Peyer's patch (tissue), 4 donors: ENCODE data around the gene CCDC167.

ENCODE experiments used
- POLR2A ChIP-seq, 2 donors: fragments of 450-650 bp; IDR thresholded peaks; one replicate each; pipeline ENCODE4 v1.5.1; 2017; ENCODE audit warnings: antibody characterized with exemption in 2 of 2, mild to moderate bottlenecking in 2 of 2, moderate library complexity in 2 of 2
- TF ChIP-seq, protein P1 (sequence below), 6 experiments: fragments of 450-650 bp in 4 of 6; fragments of 200-600 bp in 2 of 6; sonication (generic) in 1 of 6; IDR thresholded peaks; one replicate each; pipeline ENCODE4 v1.5.1; 2017 to 2019; ENCODE audit warnings: antibody characterized with exemption in 6 of 6, mild to moderate bottlenecking in 3 of 6, moderate library complexity in 1 of 6

DNA sequence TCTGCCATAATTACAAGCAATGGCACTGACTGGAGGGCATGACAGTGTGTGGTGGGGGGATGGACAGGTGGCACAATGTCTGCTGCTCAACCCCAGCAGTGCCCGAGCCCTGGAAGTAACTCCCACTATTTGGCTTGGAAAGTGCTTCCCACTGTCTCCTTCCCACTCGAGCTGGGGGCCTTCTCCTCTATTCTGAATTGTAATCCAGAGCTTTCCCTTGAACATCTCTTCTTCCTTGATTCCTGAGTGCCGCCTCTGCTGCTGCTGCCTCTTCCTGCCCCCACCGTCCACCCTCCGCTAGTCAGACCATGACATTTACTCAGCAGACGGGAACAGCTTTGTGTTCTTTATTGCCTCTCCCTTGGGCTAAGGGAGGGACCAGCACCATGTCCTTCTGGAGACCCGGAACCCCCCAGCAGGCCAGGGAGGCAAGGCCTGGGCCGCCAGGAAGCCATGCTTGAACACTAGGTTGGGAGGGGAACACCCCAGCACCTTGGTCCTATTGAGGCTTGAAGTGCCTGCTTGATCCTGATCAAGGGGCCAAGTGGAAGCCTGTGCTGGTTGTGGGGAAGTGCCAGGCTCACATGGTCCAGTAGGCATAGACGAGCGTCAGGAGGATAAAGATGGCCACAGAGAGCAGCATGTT lies 17.0 kb downstream of the CCDC167 start:
- TF ChIP-seq, protein P1, sequence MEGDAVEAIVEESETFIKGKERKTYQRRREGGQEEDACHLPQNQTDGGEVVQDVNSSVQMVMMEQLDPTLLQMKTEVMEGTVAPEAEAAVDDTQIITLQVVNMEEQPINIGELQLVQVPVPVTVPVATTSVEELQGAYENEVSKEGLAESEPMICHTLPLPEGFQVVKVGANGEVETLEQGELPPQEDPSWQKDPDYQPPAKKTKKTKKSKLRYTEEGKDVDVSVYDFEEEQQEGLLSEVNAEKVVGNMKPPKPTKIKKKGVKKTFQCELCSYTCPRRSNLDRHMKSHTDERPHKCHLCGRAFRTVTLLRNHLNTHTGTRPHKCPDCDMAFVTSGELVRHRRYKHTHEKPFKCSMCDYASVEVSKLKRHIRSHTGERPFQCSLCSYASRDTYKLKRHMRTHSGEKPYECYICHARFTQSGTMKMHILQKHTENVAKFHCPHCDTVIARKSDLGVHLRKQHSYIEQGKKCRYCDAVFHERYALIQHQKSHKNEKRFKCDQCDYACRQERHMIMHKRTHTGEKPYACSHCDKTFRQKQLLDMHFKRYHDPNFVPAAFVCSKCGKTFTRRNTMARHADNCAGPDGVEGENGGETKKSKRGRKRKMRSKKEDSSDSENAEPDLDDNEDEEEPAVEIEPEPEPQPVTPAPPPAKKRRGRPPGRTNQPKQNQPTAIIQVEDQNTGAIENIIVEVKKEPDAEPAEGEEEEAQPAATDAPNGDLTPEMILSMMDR (IDR thresholded peaks at IDR 0.05), result no peak
- no peak for TF ChIP-seq POLR2A (IDR thresholded peaks at IDR 0.05)
